Stimulated activated effector memory CD8-positive, alpha-beta T cell treated with anti-CD3 and anti-CD28 coated beads, Interleukin-12 subunit alpha, Interleukin-12 subunit beta, amount 100 ng/mL, for 72 hours (primary cell): ENCODE data around the gene AGTRAP.

Experiments
- ATAC-seq: fragments of 150-1000 bp; cut with Tn5 transposase; 2 replicates; pipeline ENCODE4 v1.10.0; 2021
- DNase-seq, 2 donors: peaks; one replicate each; pipeline ENCODE4 v3.0.0; 2021 to 2022; ENCODE audit warnings: low spot score in 2 of 2
- H3K27ac Mint-ChIP-seq: one replicate; pipeline ENCODE4 v1.8.0; 2022; ENCODE audit warnings: mild to moderate bottlenecking, mixed read lengths
- H3K36me3 Mint-ChIP-seq: one replicate; pipeline ENCODE4 v1.8.0; 2022; ENCODE audit warnings: mild to moderate bottlenecking, mixed read lengths
- H3K4me1 Mint-ChIP-seq: one replicate; pipeline ENCODE4 v1.8.0; 2022; ENCODE audit warnings: mixed read lengths
- H3K4me3 Mint-ChIP-seq: one replicate; pipeline ENCODE4 v1.8.0; 2022; ENCODE audit warnings: mild to moderate bottlenecking, mixed read lengths
- H3K9me3 Mint-ChIP-seq: one replicate; pipeline ENCODE4 v1.8.0; 2022; ENCODE audit warnings: mixed read lengths

The AGTRAP gene

GRCh38 chr1:11778336-11778735, 42.4 kb downstream of the AGTRAP start:
- Mint-ChIP-seq H3K4me1 (no peaks in the 10 kb centered on the region), H3K9me3 (no peaks in the 10 kb centered on the region), H3K4me3 (no peak overlapping the region), H3K27ac (no peak overlapping the region), H3K36me3 (no peaks in the 10 kb centered on the region)
- ATAC-seq (no peak), DNase-seq (no peak)

GRCh38 chr1:11778844-11779623, 43.1 kb downstream of the AGTRAP start:
- Mint-ChIP-seq H3K9me3 (no peaks in the 10 kb centered on the region), H3K4me1 (no peaks in the 10 kb centered on the region), H3K4me3 (no peak overlapping the region), H3K36me3 (no peaks in the 10 kb centered on the region), H3K27ac (no peak overlapping the region)
- DNase-seq (no peak), ATAC-seq (peak; percentile 29)

GRCh38 chr1:11779715-11780379, 43.9 kb downstream of the AGTRAP start:
- Mint-ChIP-seq H3K27ac (no peak overlapping the region), H3K9me3 (no peaks in the 10 kb centered on the region), H3K36me3 (no peaks in the 10 kb centered on the region), H3K4me1 (no peaks in the 10 kb centered on the region), H3K4me3 (no peak overlapping the region)
- DNase-seq (no peak), ATAC-seq (no peak)

GRCh38 chr1:11780380-11781147, 44.6 kb downstream of the AGTRAP start:
- ATAC-seq (no peak), DNase-seq (no peak)
- Mint-ChIP-seq H3K36me3 (no peaks in the 10 kb centered on the region), H3K9me3 (no peaks in the 10 kb centered on the region), H3K4me1 (no peaks in the 10 kb centered on the region), H3K27ac (no peak overlapping the region), H3K4me3 (no peak overlapping the region)

- DNase-seq: no peak
- no peak overlapping the region for H3K27ac Mint-ChIP-seq
- no peak for ATAC-seq
- H3K36me3 Mint-ChIP-seq: no peaks in the 10 kb centered on the region
- no peaks in the 10 kb centered on the region for H3K9me3 Mint-ChIP-seq
- no peak overlapping the region for H3K4me3 Mint-ChIP-seq
- H3K4me1 Mint-ChIP-seq: no peaks in the 10 kb centered on the region
Measured at GRCh38 chr1:11781297-11781696, 45.4 kb downstream of the AGTRAP start.

- Mint-ChIP-seq H3K4me3 (no peak overlapping the region), H3K4me1 (no peaks in the 10 kb centered on the region), H3K9me3 (no peaks in the 10 kb centered on the region), H3K27ac (no peak overlapping the region), H3K36me3 (no peaks in the 10 kb centered on the region)
- DNase-seq: no peak
- ATAC-seq: no peak
Measured at GRCh38 chr1:11782127-11782708, 46.3 kb downstream of the AGTRAP start.

GRCh38 chr1:11783556-11783955, 47.6 kb downstream of the AGTRAP start:
- Mint-ChIP-seq H3K9me3 (no peaks in the 10 kb centered on the region), H3K4me3 (no peak overlapping the region), H3K36me3 (no peaks in the 10 kb centered on the region), H3K4me1 (no peaks in the 10 kb centered on the region), H3K27ac (no peak overlapping the region)
- ATAC-seq (no peak), DNase-seq (no peak)

GRCh38 chr1:11784256-11784992, 48.5 kb downstream of the AGTRAP start:
- Mint-ChIP-seq H3K27ac (no peak overlapping the region), H3K36me3 (no peaks in the 10 kb centered on the region), H3K4me1 (no peaks in the 10 kb centered on the region), H3K9me3 (no peaks in the 10 kb centered on the region), H3K4me3 (peak overlapping the region; percentile 33)
- ATAC-seq (no peak), DNase-seq (no peak)

- H3K4me3 Mint-ChIP-seq: peak overlapping the region; percentile 33
- H3K27ac Mint-ChIP-seq: no peak overlapping the region
- H3K4me1 Mint-ChIP-seq: no peaks in the 10 kb centered on the region
- H3K36me3 Mint-ChIP-seq: no peaks in the 10 kb centered on the region
- peak; percentile 39 to 76 for DNase-seq
- H3K9me3 Mint-ChIP-seq: no peaks in the 10 kb centered on the region
- ATAC-seq: peak; percentile 79
Measured at GRCh38 chr1:11784993-11785769, 49.2 kb downstream of the AGTRAP start.

GRCh38 chr1:11786168-11786567, 50.2 kb downstream of the AGTRAP start:
- Mint-ChIP-seq H3K36me3 (no peaks in the 10 kb centered on the region), H3K27ac (no peak overlapping the region), H3K9me3 (no peaks in the 10 kb centered on the region), H3K4me1 (peaks cover 7% of the 10 kb centered on the region), H3K4me3 (no peak overlapping the region)
- ATAC-seq (no peak), DNase-seq (no peak)

GRCh38 chr1:11787251-11787803, 51.4 kb downstream of the AGTRAP start:
- Mint-ChIP-seq H3K27ac (no peak overlapping the region), H3K36me3 (no peaks in the 10 kb centered on the region), H3K9me3 (no peaks in the 10 kb centered on the region), H3K4me1 (peaks cover 15% of the 10 kb centered on the region), H3K4me3 (no peak overlapping the region)
- no peak for ATAC-seq
- no peak for DNase-seq

GRCh38 chr1:11787804-11788436, 52.0 kb downstream of the AGTRAP start:
- Mint-ChIP-seq H3K4me3 (no peak overlapping the region), H3K36me3 (no peaks in the 10 kb centered on the region), H3K4me1 (peaks cover 15% of the 10 kb centered on the region), H3K9me3 (no peaks in the 10 kb centered on the region), H3K27ac (no peak overlapping the region)
- ATAC-seq: no peak
- DNase-seq: no peak

- DNase-seq (no peak), ATAC-seq (no peak)
- Mint-ChIP-seq H3K4me1 (peaks cover 15% of the 10 kb centered on the region), H3K4me3 (no peak overlapping the region), H3K9me3 (no peaks in the 10 kb centered on the region), H3K27ac (no peak overlapping the region), H3K36me3 (peaks cover 3% of the 10 kb centered on the region)
Measured at GRCh38 chr1:11788549-11789053, 52.7 kb downstream of the AGTRAP start.
